Activated naive CD4-positive, alpha-beta T cell treated with anti-CD3 and anti-CD28 coated beads, Interleukin-2, amount 50 U/mL, for 24 hours (primary cell): Measurements from ENCODE around the gene SIX3.

Experiments
- H3K27ac Mint-ChIP-seq: one replicate; pipeline ENCODE4 v1.8.0; 2021; ENCODE audit warnings: mild to moderate bottlenecking, mixed read lengths
- H3K27me3 Mint-ChIP-seq: one replicate; pipeline ENCODE4 v1.8.0; 2021; ENCODE audit warnings: mixed read lengths
- H3K36me3 Mint-ChIP-seq: one replicate; pipeline ENCODE4 v1.8.0; 2021; ENCODE audit warnings: mixed read lengths
- H3K4me1 Mint-ChIP-seq: one replicate; pipeline ENCODE4 v1.8.0; 2021; ENCODE audit warnings: mixed read lengths
- H3K4me3 Mint-ChIP-seq: one replicate; pipeline ENCODE4 v1.8.0; 2021; ENCODE audit warnings: mild to moderate bottlenecking, mixed read lengths
- H3K9me3 Mint-ChIP-seq: one replicate; pipeline ENCODE4 v1.8.0; 2021; ENCODE audit warnings: mixed read lengths

SIX3 gene

GRCh38 chr2:44941551-44942234 is at the start of gene SIX3:
Gene SIX3 (plus strand): TSS chr2:44941702. CDS start chr2:44942105, 403 bp downstream.
- no peak within 1 kb of the TSS for H3K27ac Mint-ChIP-seq
- peaks cover 48% of the 10 kb centered on the region for H3K27me3 Mint-ChIP-seq
- no peaks in the 10 kb centered on the region for H3K9me3 Mint-ChIP-seq
- H3K4me1 Mint-ChIP-seq: peaks cover 60% of the 10 kb centered on the region
- no peaks in the 10 kb centered on the region for H3K36me3 Mint-ChIP-seq
- H3K4me3 Mint-ChIP-seq: peak within 1 kb of the TSS; percentile 85

DNA sequence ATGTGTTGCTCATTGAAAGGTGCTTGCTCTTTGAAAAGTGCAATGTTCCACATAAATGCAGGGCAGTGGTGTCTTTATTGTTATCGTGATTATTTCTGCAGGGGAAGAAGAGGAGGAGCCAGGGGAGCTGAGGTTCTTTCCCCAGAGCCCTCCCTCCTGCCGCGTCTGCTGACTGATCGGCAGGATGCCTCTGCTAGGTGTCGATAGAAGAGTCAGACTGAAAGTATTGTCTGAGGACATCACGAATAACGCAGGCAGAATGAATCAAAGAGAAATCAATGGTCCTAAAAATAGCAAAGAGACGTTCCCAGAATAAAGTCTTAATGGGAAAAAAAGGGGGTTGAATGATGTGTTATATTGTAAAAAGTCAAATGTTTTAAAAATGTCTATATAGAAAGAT is 47.4 kb upstream of the SIX3 start:
- Mint-ChIP-seq H3K27me3 (peaks cover 4% of the 10 kb centered on the region), H3K36me3 (peaks cover 3% of the 10 kb centered on the region), H3K27ac (no peak overlapping the region), H3K4me3 (no peak overlapping the region), H3K4me1 (no peaks in the 10 kb centered on the region), H3K9me3 (peaks cover 12% of the 10 kb centered on the region)

DNA sequence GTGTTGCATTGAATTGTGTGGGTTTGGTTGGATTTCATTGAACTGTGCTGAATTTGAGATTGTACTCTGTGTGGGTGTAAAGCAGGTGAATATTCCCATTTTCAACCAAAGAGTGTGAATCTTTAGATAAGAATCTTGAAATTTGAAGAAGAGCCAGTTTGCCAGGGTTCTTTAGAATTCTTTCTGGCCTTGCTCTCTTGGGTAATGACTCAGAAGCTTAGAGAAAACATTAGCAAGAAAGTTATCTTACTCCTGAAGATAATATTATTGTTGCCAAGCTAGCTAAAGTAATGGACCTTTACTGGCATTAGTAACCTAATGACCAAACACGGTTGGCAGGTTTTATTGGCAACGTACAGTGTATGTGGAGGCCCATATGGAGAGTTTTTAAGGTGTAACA is 46.4 kb upstream of the SIX3 start:
- Mint-ChIP-seq H3K36me3 (peaks cover 3% of the 10 kb centered on the region), H3K4me3 (no peak overlapping the region), H3K9me3 (peaks cover 12% of the 10 kb centered on the region), H3K27ac (no peak overlapping the region), H3K4me1 (no peaks in the 10 kb centered on the region), H3K27me3 (peaks cover 3% of the 10 kb centered on the region)

- Mint-ChIP-seq H3K9me3 (peaks cover 6% of the 10 kb centered on the region), H3K4me1 (no peaks in the 10 kb centered on the region), H3K27me3 (peaks cover 6% of the 10 kb centered on the region), H3K4me3 (no peak overlapping the region), H3K27ac (no peak overlapping the region), H3K36me3 (peaks cover 3% of the 10 kb centered on the region)
Measured at GRCh38 chr2:44897406-44897805, 44.1 kb upstream of the SIX3 start.

DNA sequence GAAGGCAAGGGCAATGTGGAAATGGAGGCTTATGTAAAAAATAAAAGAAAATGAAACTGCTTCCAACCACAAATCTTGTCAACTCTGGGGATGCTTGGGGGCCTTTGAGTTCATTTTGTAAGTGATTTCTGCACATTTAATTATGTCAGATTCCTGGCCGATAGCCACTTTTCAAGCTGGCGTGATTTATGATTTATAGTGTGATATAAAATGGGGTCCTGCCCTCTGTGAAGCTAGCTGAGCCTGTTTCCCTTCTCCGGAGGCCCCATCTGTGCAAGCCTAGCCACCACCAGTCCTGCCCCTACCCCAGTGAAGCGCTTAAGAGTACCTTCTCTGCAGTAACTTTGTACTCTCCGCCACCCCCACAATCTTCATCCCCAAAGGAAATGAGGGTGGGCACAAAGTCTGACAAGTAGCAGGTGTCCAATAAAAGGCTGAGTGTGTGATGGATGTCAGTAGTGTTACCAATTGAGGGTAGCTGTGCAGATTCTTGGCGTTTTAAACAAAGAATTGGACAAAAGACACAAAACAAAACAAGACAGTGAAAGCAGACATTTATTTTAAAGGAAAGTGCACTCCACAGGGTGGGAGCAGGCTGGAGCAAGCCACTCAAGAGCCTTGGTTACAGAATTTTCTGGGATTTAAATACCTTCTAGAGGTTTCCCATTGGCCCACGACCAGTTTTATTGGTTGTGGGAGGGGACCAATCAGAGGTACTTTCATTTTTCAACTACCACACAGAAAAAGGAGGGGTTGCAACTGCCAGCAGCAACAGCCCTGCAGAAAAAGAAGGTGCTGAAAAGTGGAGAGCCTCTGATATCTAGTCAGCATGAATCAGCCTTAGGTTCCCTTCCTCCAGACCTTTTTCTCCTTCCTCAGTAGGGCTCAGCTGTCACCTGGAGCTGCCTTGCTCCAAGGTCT is 39.0 kb upstream of the SIX3 start:
- Mint-ChIP-seq H3K4me1 (no peaks in the 10 kb centered on the region), H3K4me3 (no peak overlapping the region), H3K27ac (no peak overlapping the region), H3K36me3 (no peaks in the 10 kb centered on the region), H3K27me3 (peaks cover 22% of the 10 kb centered on the region), H3K9me3 (no peaks in the 10 kb centered on the region)

DNA sequence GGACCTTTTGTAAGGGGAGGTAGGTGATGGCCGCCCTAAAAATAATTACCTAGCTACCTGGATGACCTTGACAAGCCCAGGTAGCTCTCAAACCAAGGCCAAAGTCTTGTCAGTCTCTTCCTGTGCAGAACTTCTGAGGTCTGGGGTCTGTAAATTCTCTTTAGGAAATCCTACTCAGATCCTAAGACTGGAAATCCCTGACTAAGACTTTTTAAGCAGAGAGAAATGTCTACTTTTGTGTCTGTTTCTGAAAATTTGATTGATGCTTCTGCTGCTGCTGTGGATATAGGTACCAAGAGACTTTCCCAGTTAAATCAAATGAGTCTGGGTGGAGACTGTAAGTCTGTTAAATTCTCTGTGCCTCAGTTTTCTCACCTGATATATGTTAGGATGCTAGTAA is 36.9 kb upstream of the SIX3 start:
- Mint-ChIP-seq H3K27me3 (peaks cover 27% of the 10 kb centered on the region), H3K4me1 (no peaks in the 10 kb centered on the region), H3K36me3 (no peaks in the 10 kb centered on the region), H3K9me3 (no peaks in the 10 kb centered on the region), H3K27ac (no peak overlapping the region), H3K4me3 (no peak overlapping the region)

DNA sequence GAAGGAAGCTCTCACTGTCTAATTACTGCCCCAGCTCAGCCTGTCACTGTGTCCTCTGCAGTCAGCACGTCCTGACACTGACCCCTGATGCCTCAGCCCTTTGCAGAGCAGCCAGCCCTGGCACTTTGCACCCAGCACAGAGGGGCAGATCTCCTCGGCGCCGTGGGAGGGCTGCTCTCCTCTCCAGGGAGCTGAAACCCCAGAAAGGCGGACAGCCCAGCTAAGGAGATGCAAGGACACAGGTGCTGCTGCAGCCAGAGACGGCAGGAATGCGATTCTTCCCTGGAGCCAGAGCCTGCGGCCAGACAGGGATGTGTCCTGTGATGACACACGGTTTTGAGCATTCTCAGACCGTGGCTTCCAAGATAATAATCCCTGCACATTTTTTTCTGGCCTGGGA is 34.5 kb upstream of the SIX3 start:
- peaks cover 10% of the 10 kb centered on the region for H3K9me3 Mint-ChIP-seq
- no peak overlapping the region for H3K27ac Mint-ChIP-seq
- no peak overlapping the region for H3K4me3 Mint-ChIP-seq
- H3K36me3 Mint-ChIP-seq: peaks cover 1% of the 10 kb centered on the region
- no peaks in the 10 kb centered on the region for H3K4me1 Mint-ChIP-seq
- peaks cover 24% of the 10 kb centered on the region for H3K27me3 Mint-ChIP-seq

DNA sequence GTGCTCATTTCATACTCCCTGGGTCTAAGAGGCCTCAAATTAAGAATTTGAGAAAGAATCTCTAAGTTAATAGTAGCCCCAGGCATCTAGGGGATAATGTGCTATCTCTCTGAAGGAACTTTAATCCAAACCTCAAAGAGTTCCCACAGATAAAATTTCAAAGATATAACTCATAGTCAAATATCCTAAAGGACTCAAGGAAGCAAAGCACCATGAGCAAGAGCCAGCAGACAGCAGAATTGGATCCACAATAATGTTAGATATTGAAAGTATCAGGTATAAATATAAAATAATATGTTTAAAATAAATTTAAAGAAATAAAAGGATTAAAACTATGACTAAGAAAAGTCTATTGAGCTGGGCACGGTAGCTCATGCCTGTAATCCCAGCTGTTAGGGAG is 31.7 kb upstream of the SIX3 start:
- no peak overlapping the region for H3K4me3 Mint-ChIP-seq
- H3K4me1 Mint-ChIP-seq: no peaks in the 10 kb centered on the region
- peaks cover 10% of the 10 kb centered on the region for H3K9me3 Mint-ChIP-seq
- no peak overlapping the region for H3K27ac Mint-ChIP-seq
- peaks cover 27% of the 10 kb centered on the region for H3K27me3 Mint-ChIP-seq
- peaks cover 1% of the 10 kb centered on the region for H3K36me3 Mint-ChIP-seq

- peaks cover 10% of the 10 kb centered on the region for H3K9me3 Mint-ChIP-seq
- no peak overlapping the region for H3K27ac Mint-ChIP-seq
- peaks cover 13% of the 10 kb centered on the region for H3K27me3 Mint-ChIP-seq
- no peaks in the 10 kb centered on the region for H3K4me1 Mint-ChIP-seq
- H3K36me3 Mint-ChIP-seq: peaks cover 1% of the 10 kb centered on the region
- H3K4me3 Mint-ChIP-seq: no peak overlapping the region
Measured at GRCh38 chr2:44912660-44913059, 28.8 kb upstream of the SIX3 start.

- Mint-ChIP-seq H3K27ac (no peak overlapping the region), H3K36me3 (no peaks in the 10 kb centered on the region), H3K9me3 (no peaks in the 10 kb centered on the region), H3K4me3 (no peak overlapping the region), H3K27me3 (peaks cover 21% of the 10 kb centered on the region), H3K4me1 (no peaks in the 10 kb centered on the region)
Measured at GRCh38 chr2:44916291-44916690, 25.2 kb upstream of the SIX3 start.

DNA sequence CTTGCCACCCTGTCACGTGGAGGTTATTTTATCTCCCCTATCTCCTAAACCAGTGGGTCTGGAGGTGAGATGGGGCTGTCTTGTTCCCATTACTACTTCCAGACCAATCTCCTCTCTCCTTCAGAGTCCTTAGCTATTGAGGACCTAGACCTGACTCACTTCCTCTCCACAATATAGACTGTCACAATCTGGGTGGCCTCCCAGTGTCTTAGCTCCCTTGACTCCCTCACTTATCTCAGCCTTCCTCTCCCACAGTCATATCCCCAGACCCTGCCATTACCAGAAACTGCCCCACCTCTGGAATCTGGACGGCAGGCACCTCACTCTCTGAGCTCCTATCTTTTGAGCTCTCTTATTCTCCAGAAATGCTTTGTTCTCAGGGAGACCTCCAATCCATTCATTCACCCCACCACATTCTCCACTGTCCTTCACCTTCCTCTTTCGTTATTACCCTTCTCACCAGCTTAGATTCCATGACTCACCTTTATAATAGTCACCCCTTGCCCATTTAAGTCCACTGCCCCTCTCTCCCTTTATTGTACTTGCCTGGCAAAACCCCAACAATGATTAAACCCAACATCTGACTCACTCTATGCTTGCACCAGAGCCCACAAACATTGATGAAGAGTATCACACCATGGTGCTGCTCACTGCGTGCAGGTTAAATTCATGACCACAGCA is 23.3 kb upstream of the SIX3 start:
- Mint-ChIP-seq H3K27ac (no peak overlapping the region), H3K4me3 (no peak overlapping the region), H3K36me3 (no peaks in the 10 kb centered on the region), H3K4me1 (no peaks in the 10 kb centered on the region), H3K9me3 (no peaks in the 10 kb centered on the region), H3K27me3 (peaks cover 24% of the 10 kb centered on the region)

- Mint-ChIP-seq H3K4me1 (no peaks in the 10 kb centered on the region), H3K36me3 (no peaks in the 10 kb centered on the region), H3K4me3 (no peak overlapping the region), H3K27ac (no peak overlapping the region), H3K9me3 (no peaks in the 10 kb centered on the region), H3K27me3 (peaks cover 40% of the 10 kb centered on the region)
Measured at GRCh38 chr2:44920751-44921150, 20.8 kb upstream of the SIX3 start.

DNA sequence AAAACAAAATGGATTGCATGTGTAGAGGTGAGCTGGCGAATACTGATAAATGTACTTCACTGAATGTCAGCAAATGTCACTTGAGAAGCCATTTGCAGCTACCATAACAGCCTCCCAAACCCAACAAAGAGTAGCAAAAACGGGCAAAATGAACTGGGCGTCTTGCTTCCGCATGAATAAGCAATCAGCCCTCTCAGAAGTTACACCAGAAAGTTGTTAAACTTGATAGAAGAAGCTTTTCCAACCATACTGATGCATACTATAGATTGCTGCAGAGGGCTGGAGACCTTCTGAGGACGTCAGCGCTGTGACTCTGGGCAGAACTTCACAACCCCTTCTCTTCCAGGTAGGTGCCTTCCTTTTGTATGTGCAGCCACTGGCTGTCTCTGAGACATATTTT is 18.7 kb upstream of the SIX3 start:
- Mint-ChIP-seq H3K9me3 (no peaks in the 10 kb centered on the region), H3K36me3 (no peaks in the 10 kb centered on the region), H3K4me1 (no peaks in the 10 kb centered on the region), H3K4me3 (no peak overlapping the region), H3K27me3 (peaks cover 51% of the 10 kb centered on the region), H3K27ac (no peak overlapping the region)

DNA sequence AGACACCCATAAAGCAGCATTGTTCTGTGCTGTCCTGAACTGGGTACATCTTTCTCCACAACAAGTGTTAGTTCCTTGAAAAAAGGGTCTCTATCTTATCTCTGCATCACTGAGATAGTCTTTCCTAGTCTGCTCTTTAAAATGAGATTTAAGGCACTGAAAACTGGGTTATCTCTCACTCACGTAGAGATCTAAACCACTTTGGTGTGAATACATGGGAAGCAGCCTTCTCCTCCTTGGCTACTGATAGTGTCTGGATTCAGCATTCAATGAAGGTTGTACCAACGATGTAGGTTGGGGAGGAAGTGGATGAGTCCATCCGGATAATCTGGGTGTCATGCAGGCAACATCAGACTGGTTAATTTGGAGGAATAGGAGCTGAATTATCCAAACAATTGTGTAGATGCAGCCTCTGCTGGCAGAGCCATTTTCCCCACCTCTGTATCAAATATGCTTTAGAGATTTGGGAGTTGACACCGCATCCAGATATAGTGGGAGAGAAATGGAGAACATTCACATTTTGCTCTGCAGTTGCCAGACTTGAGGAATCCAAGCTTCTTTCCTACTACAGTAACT is 15.9 kb upstream of the SIX3 start:
- Mint-ChIP-seq H3K4me3 (no peak overlapping the region), H3K27me3 (peaks cover 50% of the 10 kb centered on the region), H3K36me3 (no peaks in the 10 kb centered on the region), H3K4me1 (peaks cover 14% of the 10 kb centered on the region), H3K9me3 (no peaks in the 10 kb centered on the region), H3K27ac (no peak overlapping the region)

DNA sequence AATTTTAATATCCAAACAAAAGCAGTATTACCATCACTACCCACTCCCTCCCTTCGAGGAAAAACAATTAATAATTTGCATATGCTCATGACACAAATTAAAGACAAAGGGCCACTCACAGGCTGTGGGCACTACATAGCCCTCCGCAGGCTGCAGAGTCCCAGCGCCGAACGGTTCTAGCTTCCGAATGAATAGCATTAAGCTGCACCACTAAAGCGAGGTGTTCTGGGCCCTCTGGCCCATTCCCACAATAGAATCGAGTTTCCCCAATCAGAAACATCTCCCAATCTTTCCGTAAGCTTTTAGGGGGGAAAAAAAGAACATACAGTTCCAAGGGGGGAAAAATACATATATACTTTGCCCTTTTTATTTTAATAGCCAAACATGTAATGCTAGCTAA is 14.5 kb upstream of the SIX3 start:
- peaks cover 22% of the 10 kb centered on the region for H3K4me1 Mint-ChIP-seq
- H3K27me3 Mint-ChIP-seq: peaks cover 55% of the 10 kb centered on the region
- H3K36me3 Mint-ChIP-seq: no peaks in the 10 kb centered on the region
- H3K27ac Mint-ChIP-seq: no peak overlapping the region
- no peak overlapping the region for H3K4me3 Mint-ChIP-seq
- H3K9me3 Mint-ChIP-seq: no peaks in the 10 kb centered on the region
